H9 (cell line): Measurements from ENCODE around the gene FCAMR. TPM values are rescaled to one million over a fixed set of nuclear protein-coding genes. Genes with fewer than 3 reads are reported as not detected.

Experiments
- DNase-seq: peaks from one replicate; pipeline ENCODE4 v3.0.0-alpha.2; 2017
- H2AFZ ChIP-seq: one replicate; pipeline ENCODE4 v1.6.1; 2013; ENCODE audit warnings: mild to moderate bottlenecking, low read length, control low read depth, moderate library complexity
- H2AK5ac ChIP-seq: 2 replicates; pipeline ENCODE4 v1.6.1; 2013; ENCODE audit warnings: low read length, control low read depth, mixed read lengths; ENCODE audit not compliant: insufficient read length
- H2BK120ac ChIP-seq: one replicate; pipeline ENCODE4 v1.6.1; 2013; ENCODE audit warnings: low read depth, mild to moderate bottlenecking, low read length, control low read depth, inconsistent platforms; ENCODE audit not compliant: poor library complexity, severe bottlenecking
- H2BK12ac ChIP-seq: 2 replicates; pipeline ENCODE4 v1.6.1; 2013; ENCODE audit warnings: low read length, control low read depth, mixed read lengths, low read depth; ENCODE audit not compliant: insufficient read length
- H2BK15ac ChIP-seq: 2 replicates; pipeline ENCODE4 v1.6.1; 2013; ENCODE audit warnings: low read depth, low read length, control low read depth
- H2BK20ac ChIP-seq: one replicate; pipeline ENCODE4 v1.6.1; 2013; ENCODE audit warnings: low read depth, mild to moderate bottlenecking, low read length, control low read depth, inconsistent platforms; ENCODE audit not compliant: poor library complexity, severe bottlenecking
- H2BK5ac ChIP-seq: 2 replicates; pipeline ENCODE4 v1.6.1; 2013; ENCODE audit warnings: low read length, control low read depth, mixed read lengths; ENCODE audit not compliant: insufficient read length
- H3K14ac ChIP-seq: 2 replicates; pipeline ENCODE4 v1.6.1; 2013; ENCODE audit warnings: low read length, control low read depth; ENCODE audit not compliant: insufficient read depth
- H3K18ac ChIP-seq: 2 replicates; pipeline ENCODE4 v1.6.1; 2013; ENCODE audit warnings: low read depth, mild to moderate bottlenecking, mixed read lengths, low read length, control low read depth; ENCODE audit not compliant: insufficient read length
- H3K23ac ChIP-seq: 2 replicates; pipeline ENCODE4 v1.6.1; 2013; ENCODE audit warnings: low read length, control low read depth, mixed read lengths, low read depth; ENCODE audit not compliant: insufficient read length
- H3K23me2 ChIP-seq: 2 replicates; pipeline ENCODE4 v1.6.1; 2013; ENCODE audit warnings: low read depth, mild to moderate bottlenecking, mixed read lengths, low read length, control low read depth; ENCODE audit not compliant: insufficient read length, poor library complexity, severe bottlenecking
- H3K27ac ChIP-seq: 2 replicates; pipeline ENCODE4 v1.5.1; 2013; ENCODE audit warnings: low read length, control low read depth, mixed read lengths, low read depth; ENCODE audit not compliant: insufficient read length
- H3K27me3 ChIP-seq: 2 replicates; pipeline ENCODE4 v1.6.1; 2013; ENCODE audit warnings: low read length, control low read depth, inconsistent platforms; ENCODE audit not compliant: insufficient read depth
- H3K4ac ChIP-seq: 2 replicates; pipeline ENCODE4 v1.6.1; 2013; ENCODE audit warnings: low read depth, mild to moderate bottlenecking, control low read depth, inconsistent platforms, low read length, moderate library complexity
- H3K4me1 ChIP-seq: 2 replicates; pipeline ENCODE4 v1.6.1; 2013; ENCODE audit warnings: low read length, control low read depth, inconsistent platforms; ENCODE audit not compliant: insufficient read depth
- H3K4me2 ChIP-seq: 2 replicates; pipeline ENCODE4 v1.6.1; 2013; ENCODE audit warnings: low read length, control low read depth, mixed read lengths; ENCODE audit not compliant: insufficient read length, insufficient read depth
- H3K56ac ChIP-seq: 2 replicates; pipeline ENCODE4 v1.6.1; 2013; ENCODE audit warnings: low read depth, mild to moderate bottlenecking, mixed read lengths, low read length, control low read depth; ENCODE audit not compliant: insufficient read length
- H3K79me1 ChIP-seq: 2 replicates; pipeline ENCODE4 v1.6.1; 2013; ENCODE audit warnings: low read depth, mild to moderate bottlenecking, moderate library complexity, low read length, control low read depth, inconsistent platforms; ENCODE audit not compliant: insufficient read depth, poor library complexity, severe bottlenecking
- H3K79me2 ChIP-seq: 2 replicates; pipeline ENCODE4 v1.6.1; 2013; ENCODE audit warnings: low read length, control low read depth, inconsistent platforms; ENCODE audit not compliant: insufficient read depth
- H3K9ac ChIP-seq: 2 replicates; pipeline ENCODE4 v1.6.1; 2013; ENCODE audit warnings: low read length, control low read depth, mixed read lengths; ENCODE audit not compliant: insufficient read length; ENCODE audit errors: extremely low read depth
- H3K9me3 ChIP-seq: one replicate; pipeline ENCODE4 v1.6.1; 2013; ENCODE audit warnings: low read depth, low read length, inconsistent platforms; ENCODE audit not compliant: control insufficient read depth
- H3T11ph ChIP-seq: one replicate; pipeline ENCODE4 v1.6.1; 2013; ENCODE audit warnings: mild to moderate bottlenecking, low read length, control low read depth, inconsistent platforms
- H4K20me1 ChIP-seq: one replicate; pipeline ENCODE4 v1.6.1; 2013; ENCODE audit not compliant: control insufficient read depth, insufficient read length, insufficient read depth
- H4K5ac ChIP-seq: 2 replicates; pipeline ENCODE4 v1.6.1; 2013; ENCODE audit warnings: low read depth, mild to moderate bottlenecking, mixed read lengths, low read length, control low read depth; ENCODE audit not compliant: insufficient read length
- H4K8ac ChIP-seq: replicated peaks from 2 replicates; pipeline ENCODE4 v1.6.1; 2013; ENCODE audit warnings: low read length, control low read depth, mixed read lengths, low read depth; ENCODE audit not compliant: insufficient read length
- H4K91ac ChIP-seq: 2 replicates; pipeline ENCODE4 v1.6.1; 2013; ENCODE audit warnings: low read depth, mild to moderate bottlenecking, moderate library complexity, mixed read lengths, low read length, control low read depth; ENCODE audit not compliant: insufficient read length
- H3K27ac Mint-ChIP-seq, 3 experiments: 2 replicates in 2 of 3; 3 replicates in 1 of 3; pipeline ENCODE4 v1.8.0; 2020 to 2021; ENCODE audit warnings: mixed read lengths in 3 of 3, mild to moderate bottlenecking in 1 of 3, moderate library complexity in 1 of 3
- H3K27me3 Mint-ChIP-seq: 2 replicates; pipeline ENCODE4 v1.8.0; 2021; ENCODE audit warnings: low read depth, mild to moderate bottlenecking, moderate library complexity, mixed read lengths
- H3K36me3 Mint-ChIP-seq, 3 experiments: 2 replicates in 2 of 3; 3 replicates in 1 of 3; pipeline ENCODE4 v1.8.0; 2020 to 2021; ENCODE audit warnings: low read depth in 3 of 3, mixed read lengths in 3 of 3; ENCODE audit not compliant: insufficient read depth in 1 of 3
- H3K4me1 Mint-ChIP-seq, 2 experiments: 2 replicates each; pipeline ENCODE4 v1.8.0; 2020; ENCODE audit warnings: mixed read lengths in 2 of 2
- H3K4me3 Mint-ChIP-seq, 2 experiments: 2 replicates in 1 of 2; 3 replicates in 1 of 2; pipeline ENCODE4 v1.8.0; 2020 to 2021; ENCODE audit warnings: mild to moderate bottlenecking in 2 of 2, mixed read lengths in 2 of 2, moderate library complexity in 1 of 2
- H3K9me3 Mint-ChIP-seq, 2 experiments: 2 replicates in 1 of 2; 3 replicates in 1 of 2; pipeline ENCODE4 v1.8.0; 2020; ENCODE audit warnings: mild to moderate bottlenecking in 2 of 2, mixed read lengths in 2 of 2, moderate library complexity in 1 of 2
- CTCF ChIP-seq: fragments of 200-600 bp; sonication (generic); conservative IDR thresholded peaks from 3 replicates; pipeline ENCODE4 v1.8.0; 2021; ENCODE audit warnings: antibody characterized with exemption, mild to moderate bottlenecking
- WGBS: extraction: QIAGEN DNeasy Blood & Tissue Kit; methylation state at CpG from one replicate; pipeline ENCODE4 v1.1.7; 2013; ENCODE audit warnings: missing lambda C conversion rate, low lambda C conversion rate, mixed read lengths; ENCODE audit not compliant: insufficient read length; ENCODE audit errors: extremely low coverage; 5-methylcytosine and 5-hydroxymethylcytosine counted together
- total RNA-seq: library from RNA; stranded (reverse); gene quantifications from 2 replicates; pipeline ENCODE4 v1.2.1, GENCODE V29; 2021

Gene FCAMR
- total RNA-seq, 1 experiment from 2014 or later, result not detected

- no peak within 1 kb of the TSS for H3K27ac ChIP-seq
- H3K4ac ChIP-seq, result no peak within 1 kb of the TSS
- no peak within 1 kb of the TSS; the same call in 1 of the 2 replicates for H3K14ac ChIP-seq
- no peak within 1 kb of the TSS for H3K9ac ChIP-seq
- no peaks in the 10 kb centered on the region for H3K4me1 Mint-ChIP-seq
- no peaks in the 10 kb centered on the region for H3K9me3 Mint-ChIP-seq
- H3K18ac ChIP-seq, result no peak within 1 kb of the TSS
- no peak within 1 kb of the TSS for H3K4me3 Mint-ChIP-seq
- no peak for TF ChIP-seq CTCF
- no peaks in the 10 kb centered on the region for H3K27me3 ChIP-seq
- DNase-seq, result no peak
- no peak within 1 kb of the TSS for H4K91ac ChIP-seq
- H2BK120ac ChIP-seq, result no peak within 1 kb of the TSS
- no peaks in the 10 kb centered on the region; a peak in 1 of 7 replicates for H3K36me3 Mint-ChIP-seq
- H3K27ac Mint-ChIP-seq, result no peak within 1 kb of the TSS; a peak in 2 of 7 replicates
- H2BK5ac ChIP-seq, result no peak within 1 kb of the TSS
- peaks cover 30% of the 10 kb centered on the region for H3K27me3 Mint-ChIP-seq
- WGBS, result no CpG with 5 or more reads among the region's 7 CpGs
- no peak within 1 kb of the TSS for H2BK15ac ChIP-seq
- no peak within 1 kb of the TSS for H2AFZ ChIP-seq
- H4K8ac ChIP-seq, result no peak within 1 kb of the TSS
- no peak within 1 kb of the TSS for H2BK12ac ChIP-seq
- H3K23me2 ChIP-seq, result no peaks in the 10 kb centered on the region
- H3K79me2 ChIP-seq, result no peaks in the 10 kb centered on the region
- no peaks in the 10 kb centered on the region for H4K20me1 ChIP-seq
- no peak within 1 kb of the TSS for H4K5ac ChIP-seq
- no peaks in the 10 kb centered on the region for H3K4me1 ChIP-seq
- no peak within 1 kb of the TSS for H2AK5ac ChIP-seq
- H3K4me2 ChIP-seq, result no peak within 1 kb of the TSS
- H3K23ac ChIP-seq, result no peak within 1 kb of the TSS
- no peaks in the 10 kb centered on the region for H3K79me1 ChIP-seq
- H3K56ac ChIP-seq, result no peak within 1 kb of the TSS
- no peak within 1 kb of the TSS for H3T11ph ChIP-seq
- H3K9me3 ChIP-seq, result no peaks in the 10 kb centered on the region
- no peak within 1 kb of the TSS for H2BK20ac ChIP-seq
Observed at GRCh38 chr1:206946261-206946660, 24.0 kb downstream of the FCAMR start, which contains the start of gene PIGR. TSS of gene PIGR (minus strand) at chr1:206946466. CDS start at chr1:206940531, 5,935 bp downstream.
